Measurements from ENCODE around the gene ATG4A. TPM values are rescaled to one million over a fixed set of nuclear protein-coding genes. Genes with fewer than 3 reads are reported as not detected.
A peak's percentile ranks its signal among the peaks of the same experiment; 100 is the strongest.

ATG4A gene
- total RNA-seq, 2 donors from 2014 or later = 4.3 to 4.4 TPM

- H3K9me3 ChIP-seq (ENCODE audit: control insufficient read depth, low read length) = no peaks in the 10 kb centered on the region
- no peak for TF ChIP-seq CTCF (conservative IDR thresholded peaks at IDR 0.05)
- Mint-ChIP-seq H3K4me1 (peaks cover 2% of the 10 kb centered on the region), H3K36me3 (ENCODE audit: low read depth) (peaks cover 85% of the 10 kb centered on the region), H3K9me3 (no peaks in the 10 kb centered on the region), H3K4me3 (no peak overlapping the region), H3K27me3 (ENCODE audit: insufficient read depth) (no peaks in the 10 kb centered on the region), H3K27ac (no peak overlapping the region)
- H3K4me3 ChIP-seq (ENCODE audit: low read length) = no peak overlapping the region
- no peak overlapping the region for H3K27ac ChIP-seq (ENCODE audit: low read depth, low read length)
- H3K36me3 ChIP-seq (ENCODE audit: control insufficient read depth, insufficient read depth, low read length) = peaks cover 35% of the 10 kb centered on the region
- no peak for DNase-seq
- no peaks in the 10 kb centered on the region for H3K4me1 ChIP-seq (ENCODE audit: control insufficient read depth, insufficient read depth, low read length)
- no peak overlapping the region for H3K9ac ChIP-seq (ENCODE audit: extremely low read depth, low read length, poor library complexity, severe bottlenecking)
- H3K27me3 ChIP-seq (ENCODE audit: control insufficient read depth, insufficient read depth, low read length, poor library complexity, severe bottlenecking) = no peaks in the 10 kb centered on the region
- WGBS, 2 experiments (ENCODE audit: insufficient coverage in 1 of 2, insufficient read length in 1 of 2) = 98% methylated on average over 4 of the region's 4 CpGs; no CpG with 5 or more reads in 1 of the 2 experiments
These were observed 80.1 kb downstream of the ATG4A start for GRCh38 chrX:108171671-108172070.

- WGBS, 2 experiments (ENCODE audit: insufficient coverage in 1 of 2, insufficient read length in 1 of 2) = 62 to 67% methylated on average over 3 of the region's 3 CpGs
- H3K27me3 Mint-ChIP-seq (ENCODE audit: insufficient read depth) = no peaks in the 10 kb centered on the region
- no peaks in the 10 kb centered on the region for H3K9me3 Mint-ChIP-seq
- peaks cover 90% of the 10 kb centered on the region for H3K36me3 Mint-ChIP-seq (ENCODE audit: low read depth)
- Histone ChIP-seq H3K9me3 (ENCODE audit: control insufficient read depth, low read length) (no peaks in the 10 kb centered on the region), H3K4me3 (ENCODE audit: low read length) (no peak overlapping the region), H3K4me1 (ENCODE audit: control insufficient read depth, insufficient read depth, low read length) (no peaks in the 10 kb centered on the region), H3K36me3 (ENCODE audit: control insufficient read depth, insufficient read depth, low read length) (peaks cover 33% of the 10 kb centered on the region), H3K27ac (ENCODE audit: low read depth, low read length) (no peak overlapping the region), H3K27me3 (ENCODE audit: control insufficient read depth, insufficient read depth, low read length, poor library complexity, severe bottlenecking) (no peaks in the 10 kb centered on the region), H3K9ac (ENCODE audit: extremely low read depth, low read length, poor library complexity, severe bottlenecking) (no peak overlapping the region)
- H3K27ac Mint-ChIP-seq = no peak overlapping the region
- TF ChIP-seq CTCF (conservative IDR thresholded peaks at IDR 0.05) = no peak
- peaks cover 24% of the 10 kb centered on the region for H3K4me1 Mint-ChIP-seq
- DNase-seq = no peak
- no peak overlapping the region for H3K4me3 Mint-ChIP-seq
These were observed 82.3 kb downstream of the ATG4A start for GRCh38 chrX:108173874-108174273.

- Mint-ChIP-seq H3K4me3 (no peak overlapping the region), H3K9me3 (no peaks in the 10 kb centered on the region), H3K4me1 (peaks cover 38% of the 10 kb centered on the region), H3K27ac (peak overlapping the region; percentile 95), H3K27me3 (ENCODE audit: insufficient read depth) (no peaks in the 10 kb centered on the region), H3K36me3 (ENCODE audit: low read depth) (peaks cover 86% of the 10 kb centered on the region)
- no peak for TF ChIP-seq CTCF (conservative IDR thresholded peaks at IDR 0.05)
- H3K27me3 ChIP-seq (ENCODE audit: control insufficient read depth, insufficient read depth, low read length, poor library complexity, severe bottlenecking) = no peaks in the 10 kb centered on the region
- H3K36me3 ChIP-seq (ENCODE audit: control insufficient read depth, insufficient read depth, low read length) = peaks cover 23% of the 10 kb centered on the region
- H3K9ac ChIP-seq (ENCODE audit: extremely low read depth, low read length, poor library complexity, severe bottlenecking) = no peak overlapping the region
- no peak overlapping the region for H3K4me3 ChIP-seq (ENCODE audit: low read length)
- peak overlapping the region; percentile 83 for H3K27ac ChIP-seq (ENCODE audit: low read depth, low read length)
- 17 to 57% methylated on average over 2 to 8 of the region's 8 CpGs for WGBS, 2 experiments (ENCODE audit: insufficient coverage in 1 of 2, insufficient read length in 1 of 2)
- H3K9me3 ChIP-seq (ENCODE audit: control insufficient read depth, low read length) = no peaks in the 10 kb centered on the region
- DNase-seq = peak; percentile 75
- no peaks in the 10 kb centered on the region for H3K4me1 ChIP-seq (ENCODE audit: control insufficient read depth, insufficient read depth, low read length)
These were observed 86.0 kb downstream of the ATG4A start for GRCh38 chrX:108177351-108178142.

All from endodermal cell (in vitro differentiated cells).